HUES6 (cell line): ENCODE measurements around the gene BCL7B.
"Not testable (repeated sequence)": the region's sequence is repeated elsewhere in the genome, so short reads cannot be mapped to it uniquely, and the experiment has no call there.

Experiments
- H3K27ac ChIP-seq: 2 replicates; pipeline ENCODE4 v1.7.0; 2013; ENCODE audit warnings: low read depth, mild to moderate bottlenecking, low read length, inconsistent platforms
- H3K27me3 ChIP-seq: 2 replicates; pipeline ENCODE4 v1.6.1; 2013; ENCODE audit warnings: low read length; ENCODE audit not compliant: control insufficient read depth, insufficient read depth
- H3K36me3 ChIP-seq: 2 replicates; pipeline ENCODE4 v1.6.1; 2013; ENCODE audit warnings: low read length; ENCODE audit not compliant: control insufficient read depth, insufficient read depth
- H3K4me1 ChIP-seq: 2 replicates; pipeline ENCODE4 v1.6.1; 2013; ENCODE audit warnings: low read length; ENCODE audit not compliant: control insufficient read depth, insufficient read depth
- H3K4me3 ChIP-seq: 2 replicates; pipeline ENCODE4 v1.5.1; 2013; ENCODE audit warnings: low read depth, low read length
- H3K9ac ChIP-seq: one replicate; pipeline ENCODE4 v1.6.1; 2013; ENCODE audit warnings: mild to moderate bottlenecking, low read length
- H3K9me3 ChIP-seq: 2 replicates; pipeline ENCODE4 v1.6.1; 2013; ENCODE audit warnings: low read depth, low read length; ENCODE audit not compliant: control insufficient read depth, insufficient read depth

BCL7B gene

GRCh38 chr7:73593207-73594045, 35.9 kb upstream of the BCL7B start:
- no peak overlapping the region for H3K27ac ChIP-seq
- H3K9me3 ChIP-seq = no peaks in the 10 kb centered on the region
- no peaks in the 10 kb centered on the region for H3K36me3 ChIP-seq
- no peak overlapping the region for H3K4me3 ChIP-seq
- H3K27me3 ChIP-seq = peaks cover 8% of the 10 kb centered on the region; the same call in 1 of the 2 replicates
- no peaks in the 10 kb centered on the region for H3K4me1 ChIP-seq
- no peak overlapping the region for H3K9ac ChIP-seq

GRCh38 chr7:73586911-73587310, 29.4 kb upstream of the BCL7B start:
- Histone ChIP-seq H3K36me3 (no peaks in the 10 kb centered on the region), H3K4me3 (no peak overlapping the region), H3K9me3 (no peaks in the 10 kb centered on the region), H3K4me1 (no peaks in the 10 kb centered on the region; the same call in 1 of the 2 replicates), H3K27ac (no peak overlapping the region), H3K9ac (no peak overlapping the region), H3K27me3 (peaks cover 44% of the 10 kb centered on the region)

GRCh38 chr7:73585196-73585595, 27.7 kb upstream of the BCL7B start:
- H3K27ac ChIP-seq = no peak overlapping the region
- H3K9ac ChIP-seq = no peak overlapping the region
- no peaks in the 10 kb centered on the region for H3K36me3 ChIP-seq
- H3K4me1 ChIP-seq = no peaks in the 10 kb centered on the region; the same call in 1 of the 2 replicates
- H3K27me3 ChIP-seq = peaks cover 55% of the 10 kb centered on the region
- no peak overlapping the region for H3K4me3 ChIP-seq
- no peaks in the 10 kb centered on the region for H3K9me3 ChIP-seq

- Histone ChIP-seq H3K4me1 (peaks cover under 1% of the 10 kb centered on the region; the same call in 1 of the 2 replicates), H3K27me3 (peaks cover 65% of the 10 kb centered on the region)
Measured at GRCh38 chr7:73582664-73583202, 25.2 kb upstream of the BCL7B start.

GRCh38 chr7:73581006-73581405, 23.5 kb upstream of the BCL7B start:
- H3K9me3 ChIP-seq, H3K27ac ChIP-seq, H3K9ac ChIP-seq, H3K4me1 ChIP-seq, H3K36me3 ChIP-seq, H3K4me3 ChIP-seq: not testable (repeated sequence)
- peaks cover 59% of the 10 kb centered on the region for H3K27me3 ChIP-seq

More at GRCh38 chr7:73582664-73583202, 25.2 kb upstream of the BCL7B start:
- H3K36me3 ChIP-seq = no peaks in the 10 kb centered on the region
- H3K4me3 ChIP-seq = no peak overlapping the region
- H3K9me3 ChIP-seq = no peaks in the 10 kb centered on the region
- no peak overlapping the region for H3K9ac ChIP-seq
- H3K27ac ChIP-seq = no peak overlapping the region

GRCh38 chr7:73578342-73579128, 21.0 kb upstream of the BCL7B start, which contains the start of gene TBL2:
Gene TBL2, minus strand, starts transcription at chr7:73578579. Its CDS starts 30 bp downstream, at chr7:73578549.
- Histone ChIP-seq H3K27me3 (peaks cover 42% of the 10 kb centered on the region), H3K4me3 (peak within 1 kb of the TSS; percentile 73), H3K36me3 (peaks cover 14% of the 10 kb centered on the region), H3K9ac (peak within 1 kb of the TSS; percentile 83), H3K4me1 (peaks cover 3% of the 10 kb centered on the region; the same call in 1 of the 2 replicates), H3K27ac (peak within 1 kb of the TSS; percentile 67; the same call in 1 of the 2 replicates), H3K9me3 (no peaks in the 10 kb centered on the region)

- Histone ChIP-seq H3K9me3 (no peaks in the 10 kb centered on the region), H3K27me3 (peaks cover 36% of the 10 kb centered on the region), H3K36me3 (peaks cover 21% of the 10 kb centered on the region), H3K9ac (peak overlapping the region; percentile 83), H3K4me1 (peaks cover 3% of the 10 kb centered on the region; the same call in 1 of the 2 replicates), H3K4me3 (peak overlapping the region; percentile 73), H3K27ac (peak overlapping the region; percentile 67; the same call in 1 of the 2 replicates)
Measured at GRCh38 chr7:73577627-73578341, 20.3 kb upstream of the BCL7B start.

- Histone ChIP-seq H3K4me3 (no peak overlapping the region), H3K36me3 (peaks cover 55% of the 10 kb centered on the region), H3K27me3 (peaks cover 6% of the 10 kb centered on the region; the same call in 1 of the 2 replicates), H3K4me1 (0 out of 2 replicates have a peak, but pooled peaks cover 3% of the 10 kb centered on the region), H3K9me3 (no peaks in the 10 kb centered on the region), H3K9ac (no peak overlapping the region), H3K27ac (no peak overlapping the region)
Measured at GRCh38 chr7:73573791-73574190, 16.3 kb upstream of the BCL7B start.

GRCh38 chr7:73573276-73573675, 15.8 kb upstream of the BCL7B start:
- H3K27me3 ChIP-seq = peaks cover 6% of the 10 kb centered on the region; the same call in 1 of the 2 replicates
- 0 out of 2 replicates have a peak, but pooled peaks cover 3% of the 10 kb centered on the region for H3K4me1 ChIP-seq
- no peaks in the 10 kb centered on the region for H3K9me3 ChIP-seq
- no peak overlapping the region for H3K27ac ChIP-seq
- no peak overlapping the region for H3K9ac ChIP-seq
- H3K4me3 ChIP-seq = no peak overlapping the region
- peaks cover 55% of the 10 kb centered on the region for H3K36me3 ChIP-seq

- Histone ChIP-seq H3K9me3 (no peaks in the 10 kb centered on the region), H3K36me3 (peaks cover 55% of the 10 kb centered on the region), H3K9ac (no peak overlapping the region), H3K4me1 (0 out of 2 replicates have a peak, but pooled peaks cover 3% of the 10 kb centered on the region), H3K4me3 (no peak overlapping the region), H3K27me3 (peaks cover 4% of the 10 kb centered on the region; the same call in 1 of the 2 replicates), H3K27ac (no peak overlapping the region)
Measured at GRCh38 chr7:73572767-73573186, 15.3 kb upstream of the BCL7B start.
